ENCODE measurements around the gene PPFIA1. TPM values are rescaled to one million over a fixed set of nuclear protein-coding genes. Genes with fewer than 3 reads are reported as not detected.

The PPFIA1 gene
- total RNA-seq, 4 donors from 2014 or later = 18.8 to 79.7 (median 39.1) TPM

- no peak for DNase-seq
- TF ChIP-seq CTCF (IDR thresholded peaks at IDR 0.05) (no peak), POLR2A (IDR thresholded peaks at IDR 0.05) (no peak)
- Histone ChIP-seq H3K36me3 (no peaks in the 10 kb centered on the region), H3K27me3 (no peaks in the 10 kb centered on the region), H3K9me3 (no peaks in the 10 kb centered on the region), H3K4me3 (no peak overlapping the region), H3K4me1 (no peaks in the 10 kb centered on the region), H3K27ac (no peak overlapping the region)
- intact Hi-C loops (cut with DNase I; ENCODE audit: low total_unique reads) = no loop called here
Measured at GRCh38 chr11:70359451-70360205, 89.1 kb downstream of the PPFIA1 start.

- no peaks in the 10 kb centered on the region for H3K36me3 ChIP-seq
- H3K27me3 ChIP-seq = no peaks in the 10 kb centered on the region
- H3K9me3 ChIP-seq = no peaks in the 10 kb centered on the region
- no peak overlapping the region for H3K27ac ChIP-seq
- H3K4me3 ChIP-seq = no peak overlapping the region
- DNase-seq = peak in 1 of 2 donors; percentile 40
- no peak for TF ChIP-seq CTCF (IDR thresholded peaks at IDR 0.05)
- TF ChIP-seq POLR2A (IDR thresholded peaks at IDR 0.05) = no peak
- no peaks in the 10 kb centered on the region for H3K4me1 ChIP-seq
- intact Hi-C loops (cut with DNase I; ENCODE audit: low total_unique reads) = no loop called here
Measured at GRCh38 chr11:70360211-70360610, 89.7 kb downstream of the PPFIA1 start.

GRCh38 chr11:70364178-70364577 is 93.7 kb downstream of the PPFIA1 start:
- Histone ChIP-seq H3K27ac (peak overlapping the region; percentile 20 to 74), H3K4me1 (no peaks in the 10 kb centered on the region), H3K4me3 (no peak overlapping the region), H3K27me3 (no peaks in the 10 kb centered on the region), H3K9me3 (no peaks in the 10 kb centered on the region), H3K36me3 (no peaks in the 10 kb centered on the region)
- TF ChIP-seq POLR2A (IDR thresholded peaks at IDR 0.05) = no peak
- no peak for TF ChIP-seq CTCF (IDR thresholded peaks at IDR 0.05)
- intact Hi-C loops (cut with DNase I; ENCODE audit: low total_unique reads) = no loop called here
- no peak for DNase-seq

DNA sequence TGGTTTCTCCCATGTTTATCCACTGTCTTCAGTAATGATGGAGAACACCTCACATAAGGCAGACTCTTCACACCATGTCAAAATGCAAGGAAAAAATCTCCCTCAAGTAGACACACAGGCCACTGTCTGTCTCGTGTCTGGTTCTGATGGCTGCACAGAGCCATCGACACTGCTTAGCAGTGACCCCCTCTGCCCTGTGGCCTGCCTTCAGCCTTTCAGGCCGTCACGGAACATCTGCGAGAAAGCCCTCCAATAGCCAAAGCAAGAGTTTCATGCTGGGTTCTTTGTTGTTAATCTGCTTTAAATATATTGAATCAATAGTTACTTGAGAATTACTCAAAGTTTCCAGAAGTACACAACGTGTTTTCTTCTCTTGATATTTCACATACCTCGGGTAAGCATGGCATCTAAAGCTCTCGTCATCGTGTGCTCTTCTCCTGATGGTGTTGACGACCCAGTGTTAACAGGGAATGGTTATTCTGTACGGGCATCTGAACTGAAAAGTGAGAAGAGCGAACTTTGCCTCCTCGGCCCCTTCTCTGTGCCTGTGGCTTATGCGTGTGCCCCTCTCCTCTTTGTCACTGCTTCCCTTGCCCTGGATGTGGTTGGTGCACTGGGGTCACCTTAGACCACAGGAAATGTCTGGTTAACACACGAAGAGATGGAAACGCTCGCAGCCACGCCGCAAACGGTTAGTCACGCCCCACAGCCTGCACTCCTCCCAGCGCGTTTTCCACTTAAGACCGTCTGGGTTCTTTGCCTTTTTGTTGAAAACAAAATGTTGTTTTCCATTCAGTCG is 94.5 kb downstream of the PPFIA1 start:
- no peak for DNase-seq
- H3K9me3 ChIP-seq = no peaks in the 10 kb centered on the region
- no peak for TF ChIP-seq CTCF (IDR thresholded peaks at IDR 0.05)
- no peak for TF ChIP-seq POLR2A (IDR thresholded peaks at IDR 0.05)
- peak overlapping the region; percentile 20 to 74 for H3K27ac ChIP-seq
- no peaks in the 10 kb centered on the region for H3K36me3 ChIP-seq
- intact Hi-C loops (cut with DNase I; ENCODE audit: low total_unique reads) = no loop called here
- H3K4me3 ChIP-seq = no peak overlapping the region
- no peaks in the 10 kb centered on the region for H3K27me3 ChIP-seq
- no peaks in the 10 kb centered on the region for H3K4me1 ChIP-seq

GRCh38 chr11:70365544-70365927 is 95.0 kb downstream of the PPFIA1 start:
- Histone ChIP-seq H3K9me3 (no peaks in the 10 kb centered on the region), H3K36me3 (no peaks in the 10 kb centered on the region), H3K4me1 (no peaks in the 10 kb centered on the region), H3K27me3 (no peaks in the 10 kb centered on the region), H3K4me3 (no peak overlapping the region), H3K27ac (no peak overlapping the region)
- intact Hi-C loops (cut with DNase I; ENCODE audit: low total_unique reads) = no loop called here
- DNase-seq = no peak
- no peak for TF ChIP-seq POLR2A (IDR thresholded peaks at IDR 0.05)
- no peak for TF ChIP-seq CTCF (IDR thresholded peaks at IDR 0.05)

Measured in uterus (tissue), 4 donors.